Upper lobe of left lung (tissue), 4 donors: Measurements from ENCODE around the gene ARFGEF3.

Experiments
- CTCF ChIP-seq, 6 experiments: fragments of 450-650 bp in 4 of 6; fragments of 200-600 bp in 2 of 6; sonication (generic) in 2 of 6; IDR thresholded peaks; one replicate each; pipeline ENCODE4 v1.5.1; 2016 to 2019; ENCODE audit warnings: antibody characterized with exemption in 6 of 6
- EP300 ChIP-seq, 4 donors: sonication (generic); formaldehyde crosslinking; IDR thresholded peaks; one replicate each; pipeline ENCODE4 v1.5.1; 2017; ENCODE audit warnings: antibody characterized with exemption in 4 of 4, control low read depth in 2 of 4
- POLR2A ChIP-seq, 4 donors: fragments of 450-650 bp; IDR thresholded peaks; one replicate each; pipeline ENCODE4 v1.5.1; 2016 to 2017; ENCODE audit warnings: antibody characterized with exemption in 4 of 4, mild to moderate bottlenecking in 2 of 4

- TF ChIP-seq POLR2A (IDR thresholded peaks at IDR 0.05) = no peak
- TF ChIP-seq CTCF (IDR thresholded peaks at IDR 0.05) = no peak
- no peak for TF ChIP-seq EP300 (IDR thresholded peaks at IDR 0.05)
Observed at GRCh38 chr6:138222901-138223546, 61.3 kb downstream of the ARFGEF3 start.
